A549 (cell line): Measurements from ENCODE around the gene PCDH9. TPM values are rescaled to one million over a fixed set of nuclear protein-coding genes. Genes with fewer than 3 reads are reported as not detected.

ENCODE experiments used
- ATAC-seq, 2 experiments: fragments of 200-7000 bp in 1 of 2; fragments of >200 bp in 1 of 2; cut with Nextera tagmentation in 1 of 2; cut with Tn5 transposase in 1 of 2; 3 replicates each; pipeline versions ENCODE4 v1.8.0 to v1.9.1; 2018 to 2020; ENCODE audit warnings: mild to moderate bottlenecking in 1 of 2, moderate library complexity in 1 of 2
- CTCF ChIA-PET: fragments of 300-600 bp; sonication (Branson Sonifier 250); formaldehyde crosslinking; extraction: SDS; loops from one replicate; lab custom pipeline; 2021; ENCODE audit warnings: antibody characterized with exemption, inconsistent platforms; lab: Yijun Ruan, JAX
- POLR2A ChIA-PET: fragments of 350-600 bp; formaldehyde crosslinking; extraction: SDS; loops from one replicate; lab custom pipeline; 2021; ENCODE audit warnings: antibody characterized with exemption, inconsistent platforms; lab: Yijun Ruan, JAX
- DNase-seq, 2 experiments: peaks; one replicate each; pipeline versions ENCODE4 v3.0.0 to v3.0.0-alpha.2; 2011 to 2016; ENCODE audit warnings: low read depth in 1 of 2, low spot score in 1 of 2
- FAIRE-seq: peaks from 2 replicates; lab custom pipeline; 2011; peaks lifted over from hg19 to GRCh38; lab: Jason Lieb, UNC
- H3K27ac ChIP-seq, 2 experiments: fragments of >200 bp; sonication (Bioruptor Twin); formaldehyde crosslinking; 3 replicates each; pipeline ENCODE4 v1.5.1; 2016 to 2017
- H3K4me1 ChIP-seq: fragments of >200 bp; sonication (Bioruptor Twin); formaldehyde crosslinking; 3 replicates; pipeline ENCODE4 v1.6.1; 2016
- H3K4me2 ChIP-seq: fragments of >200 bp; sonication (Bioruptor Twin); formaldehyde crosslinking; 3 replicates; pipeline ENCODE4 v1.6.1; 2016
- H3K4me3 ChIP-seq: fragments of >200 bp; sonication (Bioruptor Twin); formaldehyde crosslinking; 3 replicates; pipeline ENCODE4 v1.5.1; 2016
- H3K9me3 ChIP-seq: fragments of >200 bp; sonication (Bioruptor Twin); formaldehyde crosslinking; 3 replicates; pipeline ENCODE4 v1.6.1; 2016
- CBX2 ChIP-seq: fragments of 200-600 bp; sonication (generic); IDR thresholded peaks from 2 replicates; pipeline ENCODE4 v1.6.1; 2016; ENCODE audit warnings: low read depth, mild to moderate bottlenecking, borderline replicate concordance
- CHD4 ChIP-seq: fragments of 200-600 bp; sonication (generic); IDR thresholded peaks from 2 replicates; pipeline ENCODE4 v1.6.1; 2016; ENCODE audit warnings: antibody characterized with exemption, mild to moderate bottlenecking, borderline replicate concordance
- CTCF ChIP-seq: fragments of >200 bp; sonication (Bioruptor Twin); formaldehyde crosslinking; IDR thresholded peaks from 3 replicates; pipeline ENCODE4 v1.5.1; 2016
- EHF ChIP-seq: fragments of 250-450 bp; sonication (Bioruptor Pico); IDR thresholded peaks from 2 replicates; pipeline ENCODE4 v1.5.0; 2020; ENCODE audit warnings: mild to moderate bottlenecking
- EHMT2 ChIP-seq: fragments of 200-600 bp; sonication (generic); IDR thresholded peaks from 2 replicates; pipeline ENCODE4 v1.6.1; 2016; ENCODE audit warnings: antibody characterized with exemption, low read depth, mild to moderate bottlenecking, moderate library complexity
- GATA3 ChIP-seq: IDR thresholded peaks from 2 replicates; pipeline ENCODE4 v1.6.1; 2012; ENCODE audit warnings: borderline replicate concordance
- HDAC2 ChIP-seq: fragments of 200-600 bp; sonication (generic); IDR thresholded peaks from 2 replicates; pipeline ENCODE4 v1.6.1; 2016
- HES2 ChIP-seq: fragments of >200 bp; sonication (Bioruptor Twin); formaldehyde crosslinking; IDR thresholded peaks from 2 replicates; pipeline ENCODE4 v1.6.1; 2016
- HEYL ChIP-seq: fragments of 250-450 bp; sonication (Bioruptor Pico); IDR thresholded peaks from 2 replicates; pipeline ENCODE4 v1.8.0; 2021; ENCODE audit warnings: mild to moderate bottlenecking, moderate library complexity
- HOXA7 ChIP-seq: fragments of 250-450 bp; sonication (Bioruptor Pico); IDR thresholded peaks from 2 replicates; pipeline ENCODE4 v1.5.0; 2020; ENCODE audit warnings: mild to moderate bottlenecking, moderate library complexity
- HOXB13 ChIP-seq: fragments of 250-450 bp; sonication (Bioruptor Pico); IDR thresholded peaks from 2 replicates; pipeline ENCODE4 v1.5.0; 2020; ENCODE audit warnings: low read depth, mild to moderate bottlenecking, moderate library complexity
- HOXB5 ChIP-seq: fragments of 250-450 bp; sonication (Bioruptor Pico); IDR thresholded peaks from 2 replicates; pipeline ENCODE4 v1.5.0; 2020; ENCODE audit warnings: mild to moderate bottlenecking, moderate library complexity
- JUN ChIP-seq, 2 experiments: fragments of >200 bp; sonication (Bioruptor Twin); formaldehyde crosslinking; IDR thresholded peaks; 2 replicates in 1 of 2; 3 replicates in 1 of 2; pipeline ENCODE4 v1.6.1; 2016 to 2017
- MAX ChIP-seq: IDR thresholded peaks from 2 replicates; pipeline ENCODE4 v1.6.1; 2012
- MAZ ChIP-seq: fragments of 150-350 bp; IDR thresholded peaks from 2 replicates; pipeline ENCODE4 v1.6.1; 2014; ENCODE audit warnings: antibody characterized with exemption, low read depth, low read length, borderline replicate concordance
- NFE2L2 ChIP-seq: fragments of 150-350 bp; conservative IDR thresholded peaks from 2 replicates; pipeline ENCODE4 v1.6.1; 2014; ENCODE audit warnings: low read length
- PHF8 ChIP-seq: fragments of 200-600 bp; sonication (generic); IDR thresholded peaks from 2 replicates; pipeline ENCODE4 v1.6.1; 2016; ENCODE audit warnings: low read depth, mild to moderate bottlenecking, antibody characterized with exemption, moderate library complexity, borderline replicate concordance
- RAD21 ChIP-seq, 2 experiments: fragments of >200 bp in 1 of 2; sonication (Bioruptor Twin) in 1 of 2; formaldehyde crosslinking in 1 of 2; IDR thresholded peaks in 1 of 2; conservative IDR thresholded peaks in 1 of 2; 2 replicates in 1 of 2; 3 replicates in 1 of 2; pipeline ENCODE4 v1.6.1; 2012 to 2018; ENCODE audit warnings: inconsistent platforms in 1 of 2
- RARB ChIP-seq: fragments of 250-450 bp; sonication (Bioruptor Pico); IDR thresholded peaks from 2 replicates; pipeline ENCODE4 v1.8.0; 2021; ENCODE audit warnings: mild to moderate bottlenecking, moderate library complexity
- RCOR1 ChIP-seq: fragments of 150-350 bp; IDR thresholded peaks from 2 replicates; pipeline ENCODE4 v1.6.1; 2014; ENCODE audit warnings: antibody characterized with exemption, low read length, low read depth
- REST ChIP-seq: fragments of 200-600 bp; sonication (generic); IDR thresholded peaks from 2 replicates; pipeline ENCODE4 v1.6.1; 2016; ENCODE audit warnings: antibody characterized with exemption, mild to moderate bottlenecking, moderate library complexity
- RNF2 ChIP-seq: fragments of 200-600 bp; sonication (generic); IDR thresholded peaks from 2 replicates; pipeline ENCODE4 v1.6.1; 2016; ENCODE audit warnings: low read depth, mild to moderate bottlenecking, antibody characterized with exemption, moderate library complexity, borderline replicate concordance
- SREBF2 ChIP-seq: fragments of 450-650 bp; IDR thresholded peaks from 2 replicates; pipeline ENCODE4 v1.6.1; 2014; ENCODE audit warnings: mild to moderate bottlenecking, moderate library complexity
- TP53 ChIP-seq: fragments of 250-450 bp; sonication (Bioruptor Pico); IDR thresholded peaks from 2 replicates; pipeline ENCODE4 v1.5.0; 2021; ENCODE audit warnings: mild to moderate bottlenecking, moderate library complexity
- WGBS: methylation state at CpG from one replicate; pipeline ENCODE4 v1.1.6; 2017; ENCODE audit errors: missing lambda C conversion rate; 5-methylcytosine and 5-hydroxymethylcytosine counted together
- polyA plus RNA-seq, 4 experiments: library from polyadenylated mRNA; depleted of rRNA in 3 of 4; stranded (reverse); fragments of >200 nt; fragmentation: RNase III in 1 of 4; extraction: RNeasy Plus Mini Kit Qiagen cat#74134 plus additional on column Dnase treatment in 1 of 4; gene quantifications; 2 replicates in 3 of 4; 3 replicates in 1 of 4; pipeline ENCODE4 v1.2.3, GENCODE V29; 2011 to 2017

The PCDH9 gene
- polyA plus RNA-seq, 2 of the 4 experiments (the other 2 are of a cell fraction), result 16.0 to 29.5 TPM

- no peak overlapping the region for H3K4me3 ChIP-seq
- TF ChIP-seq RARB (CRISPR knock-in tag), result no peak
- no peak for TF ChIP-seq EHF (CRISPR knock-in tag)
- TF ChIP-seq HOXB5 (CRISPR knock-in tag), result no peak
- no peak for TF ChIP-seq GATA3
- no peak for TF ChIP-seq RNF2
- TF ChIP-seq TP53 (CRISPR knock-in tag), result no peak
- no peak for TF ChIP-seq MAX
- TF ChIP-seq SREBF2, result no peak
- TF ChIP-seq HOXA7 (CRISPR knock-in tag), result no peak
- TF ChIP-seq HDAC2, result no peak
- H3K4me2 ChIP-seq, result no peak overlapping the region
- no peak overlapping the region for H3K27ac ChIP-seq
- CTCF ChIA-PET, result no interaction called here
- ATAC-seq (no peak), DNase-seq (no peak), FAIRE-seq (no peak)
- peaks cover 24% of the 10 kb centered on the region; the same call in 2 of the 3 replicates for H3K4me1 ChIP-seq
- POLR2A ChIA-PET, result no interaction called here
- no peaks in the 10 kb centered on the region for H3K9me3 ChIP-seq
These were observed 829.8 kb downstream of the PCDH9 start for GRCh38 chr13:66400292-66400691.

- peaks cover 24% of the 10 kb centered on the region; the same call in 2 of the 3 replicates for H3K4me1 ChIP-seq
- WGBS, result 96% methylated on average over 1 of the region's 1 CpG
- FAIRE-seq (no peak), DNase-seq (no peak), ATAC-seq (no peak)
- CTCF ChIA-PET, result no interaction called here
- POLR2A ChIA-PET, result no interaction called here
- H3K27ac ChIP-seq, result no peak overlapping the region
- no peaks in the 10 kb centered on the region for H3K9me3 ChIP-seq
- TF ChIP-seq EHF (CRISPR knock-in tag), result no peak
- no peak overlapping the region for H3K4me3 ChIP-seq
- no peak overlapping the region for H3K4me2 ChIP-seq
These were observed 830.3 kb downstream of the PCDH9 start for GRCh38 chr13:66399873-66400272.

DNA sequence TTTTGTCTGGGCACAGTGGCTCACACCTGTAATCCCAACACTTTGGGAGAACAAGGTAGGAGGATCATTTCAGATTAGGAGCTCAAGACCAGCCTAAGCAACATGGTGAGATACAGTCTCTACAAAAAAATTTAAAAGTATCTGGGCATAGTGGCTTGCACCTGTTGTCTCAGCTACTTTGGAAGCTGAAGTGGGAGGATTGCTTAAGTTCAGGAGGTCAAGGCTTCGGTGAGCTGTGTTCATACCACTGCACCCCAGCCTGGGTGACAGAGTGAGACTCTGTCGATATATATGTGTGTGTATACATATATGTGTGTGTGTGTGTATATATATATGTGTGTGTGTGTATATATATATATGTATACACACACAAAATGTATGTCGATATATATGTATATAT, 833.0 kb downstream of the PCDH9 start:
- no peak overlapping the region for H3K27ac ChIP-seq
- H3K4me1 ChIP-seq, result peaks cover 6% of the 10 kb centered on the region; the same call in 2 of the 3 replicates
- H3K4me3 ChIP-seq, result no peak overlapping the region
- H3K9me3 ChIP-seq, result no peaks in the 10 kb centered on the region
- TF ChIP-seq JUN (IDR thresholded peaks at IDR 0.05) (no peak), HES2 (no peak), CBX2 (no peak)
- H3K4me2 ChIP-seq, result no peak overlapping the region
- no peak for FAIRE-seq
- ATAC-seq, result no peak
- POLR2A ChIA-PET, result no interaction called here
- CTCF ChIA-PET, result no interaction called here
- 79% methylated on average over 3 of the region's 3 CpGs for WGBS
- DNase-seq, result no peak

DNA sequence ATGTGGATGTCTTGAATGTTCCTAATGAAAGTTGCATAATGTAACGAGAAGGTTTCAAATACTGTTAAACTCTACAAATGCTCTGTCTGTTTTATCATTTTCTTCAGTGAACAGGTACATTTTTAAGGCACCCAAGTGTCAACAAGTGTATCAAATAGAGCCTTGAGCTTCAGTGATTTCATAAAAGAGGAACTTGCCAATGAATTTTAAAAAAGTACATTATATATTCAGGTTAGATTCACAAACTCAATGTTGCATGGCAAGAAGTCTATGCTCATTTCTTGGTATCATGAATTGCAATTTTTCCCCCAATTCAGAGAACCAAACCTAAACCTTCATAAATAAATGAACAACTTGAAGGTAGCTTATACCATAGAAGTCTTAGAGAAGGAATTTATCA, 838.8 kb downstream of the PCDH9 start:
- H3K27ac ChIP-seq, result no peak overlapping the region
- ChIA-PET CTCF (no interaction called here), POLR2A (no interaction called here)
- no peak for DNase-seq
- TF ChIP-seq HOXB13 (CRISPR knock-in tag), result no peak
- no peak for TF ChIP-seq CTCF
- TF ChIP-seq MAX, result no peak
- no peak for TF ChIP-seq TP53 (CRISPR knock-in tag)
- TF ChIP-seq RAD21 (conservative IDR thresholded peaks at IDR 0.05 in 1 of 2, IDR thresholded peaks at IDR 0.05 in 1 of 2), result no peak
- TF ChIP-seq NFE2L2, result no peak
- no peak for TF ChIP-seq MAZ
- TF ChIP-seq EHMT2, result no peak
- no peak for TF ChIP-seq CBX2
- no peak for TF ChIP-seq HOXA7 (CRISPR knock-in tag)
- no peak for TF ChIP-seq HEYL (CRISPR knock-in tag)
- no peak for TF ChIP-seq RCOR1
- no peak for TF ChIP-seq REST
- no peak for TF ChIP-seq PHF8
- no peak for TF ChIP-seq HOXB5 (CRISPR knock-in tag)
- TF ChIP-seq CHD4, result no peak
- 77% methylated on average over 1 of the region's 1 CpG for WGBS
- H3K9me3 ChIP-seq, result no peaks in the 10 kb centered on the region
- FAIRE-seq, result no peak
- no peaks in the 10 kb centered on the region for H3K4me1 ChIP-seq
- no peak overlapping the region for H3K4me2 ChIP-seq
- no peak for ATAC-seq
- no peak overlapping the region for H3K4me3 ChIP-seq
